DOHH2 (cell line): ENCODE data around the gene MKRN2.

ENCODE experiments used
- CTCF ChIP-seq: fragments of 200-600 bp; sonication (generic); IDR thresholded peaks from one replicate; pipeline ENCODE4 v1.5.1; 2014; ENCODE audit warnings: antibody characterized with exemption, mild to moderate bottlenecking, low read depth, low read length; ENCODE audit not compliant: poor library complexity, severe bottlenecking
- EZH2phosphoT487 ChIP-seq: fragments of 200-600 bp; sonication (generic); IDR thresholded peaks from 2 replicates; pipeline ENCODE4 v1.6.1; 2017; ENCODE audit warnings: borderline replicate concordance, mild to moderate bottlenecking, antibody characterized with exemption, low read length, moderate library complexity, mixed read lengths

- TF ChIP-seq CTCF (no peak), EZH2phosphoT487 (no peak)
These were observed 6.7 kb upstream of the MKRN2 start for GRCh38 chr3:12549971-12550760.
